GM13976 (cell line): Measurements from ENCODE around the gene KLHL29.

ENCODE experiments used
- DNase-seq: peaks from one replicate; pipeline ENCODE4 v3.0.0; 2012; ENCODE audit warnings: low spot score
- in situ Hi-C: fragments of 300-500 bp; cut with MboI; formaldehyde crosslinking; loops from one replicate; pipeline ENCODE4 v1.12.0; 2022; ENCODE audit warnings: low sequenced_read_pairs, mixed read lengths, inconsistent platforms; ENCODE audit not compliant: unreplicated experiment
- TF ChIP-seq, protein P1 (sequence below): IDR thresholded peaks from 2 replicates; pipeline ENCODE4 v1.5.1; 2012; ENCODE audit warnings: borderline replicate concordance, mild to moderate bottlenecking; ENCODE audit not compliant: insufficient read depth; ENCODE audit errors: extremely low read depth, missing control alignments, control extremely low read depth

The KLHL29 gene

DNA sequence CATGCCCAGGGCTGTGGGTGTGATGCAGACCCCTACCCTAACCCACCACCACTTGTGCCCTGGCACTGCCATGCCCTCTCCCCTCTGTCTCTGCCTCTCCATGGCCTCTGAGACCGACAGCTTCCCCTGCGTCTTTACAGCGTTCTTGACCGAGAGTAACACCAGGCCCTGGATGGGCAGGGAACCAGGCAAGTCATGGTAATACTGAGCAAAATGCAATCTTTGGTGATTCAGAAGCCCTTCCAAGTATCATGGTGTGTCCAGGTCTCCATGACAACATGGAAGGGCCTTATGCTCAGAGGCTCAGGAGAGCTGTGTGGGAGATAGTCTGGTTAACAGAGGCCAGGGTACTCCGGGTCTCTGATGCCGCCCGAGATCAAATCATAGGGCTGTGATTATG is 176.1 kb downstream of the KLHL29 start:
- TF ChIP-seq, protein P1, sequence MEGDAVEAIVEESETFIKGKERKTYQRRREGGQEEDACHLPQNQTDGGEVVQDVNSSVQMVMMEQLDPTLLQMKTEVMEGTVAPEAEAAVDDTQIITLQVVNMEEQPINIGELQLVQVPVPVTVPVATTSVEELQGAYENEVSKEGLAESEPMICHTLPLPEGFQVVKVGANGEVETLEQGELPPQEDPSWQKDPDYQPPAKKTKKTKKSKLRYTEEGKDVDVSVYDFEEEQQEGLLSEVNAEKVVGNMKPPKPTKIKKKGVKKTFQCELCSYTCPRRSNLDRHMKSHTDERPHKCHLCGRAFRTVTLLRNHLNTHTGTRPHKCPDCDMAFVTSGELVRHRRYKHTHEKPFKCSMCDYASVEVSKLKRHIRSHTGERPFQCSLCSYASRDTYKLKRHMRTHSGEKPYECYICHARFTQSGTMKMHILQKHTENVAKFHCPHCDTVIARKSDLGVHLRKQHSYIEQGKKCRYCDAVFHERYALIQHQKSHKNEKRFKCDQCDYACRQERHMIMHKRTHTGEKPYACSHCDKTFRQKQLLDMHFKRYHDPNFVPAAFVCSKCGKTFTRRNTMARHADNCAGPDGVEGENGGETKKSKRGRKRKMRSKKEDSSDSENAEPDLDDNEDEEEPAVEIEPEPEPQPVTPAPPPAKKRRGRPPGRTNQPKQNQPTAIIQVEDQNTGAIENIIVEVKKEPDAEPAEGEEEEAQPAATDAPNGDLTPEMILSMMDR: no peak
- no peak for DNase-seq
- in situ Hi-C loops: no loop called here

DNA sequence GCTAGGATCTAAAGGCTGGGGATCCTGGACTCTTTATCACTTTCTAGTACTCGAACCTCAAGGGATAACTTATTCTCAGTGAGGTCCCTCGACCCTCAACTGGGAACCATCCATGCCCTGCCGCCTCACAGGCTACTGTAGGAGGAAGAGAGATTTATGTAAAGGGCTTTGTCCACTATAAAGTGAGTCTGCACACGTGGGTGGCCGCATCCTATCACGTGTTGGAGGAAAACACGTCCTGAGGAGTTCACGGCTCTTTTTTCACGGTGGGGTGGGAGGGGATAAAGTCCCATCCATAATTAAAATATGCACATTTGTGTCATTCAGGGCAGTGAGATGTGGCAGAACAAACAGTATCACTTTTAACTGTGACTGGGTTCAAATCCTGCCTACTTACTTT is 176.6 kb downstream of the KLHL29 start:
- in situ Hi-C loops: no loop called here
- no peak for DNase-seq
- TF ChIP-seq, protein P1: no peak

DNA sequence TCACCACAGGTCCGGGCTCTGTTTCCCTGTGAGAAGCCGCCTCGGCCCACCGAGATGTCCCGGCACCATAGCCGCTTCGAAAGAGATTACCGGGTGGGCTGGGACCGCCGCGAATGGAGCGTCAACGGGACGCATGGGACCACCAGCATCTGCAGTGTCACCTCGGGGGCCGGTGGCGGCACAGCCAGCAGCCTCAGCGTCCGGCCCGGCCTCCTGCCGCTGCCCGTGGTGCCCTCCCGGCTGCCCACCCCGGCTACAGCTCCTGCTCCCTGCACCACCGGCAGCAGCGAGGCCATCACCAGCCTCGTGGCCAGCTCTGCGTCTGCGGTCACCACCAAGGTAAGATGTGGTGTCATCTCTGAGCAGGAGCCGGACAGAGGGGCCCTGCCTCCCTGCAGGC is 177.2 kb downstream of the KLHL29 start:
- TF ChIP-seq, protein P1: no peak
- no peak for DNase-seq
- in situ Hi-C loops: no loop called here

DNA sequence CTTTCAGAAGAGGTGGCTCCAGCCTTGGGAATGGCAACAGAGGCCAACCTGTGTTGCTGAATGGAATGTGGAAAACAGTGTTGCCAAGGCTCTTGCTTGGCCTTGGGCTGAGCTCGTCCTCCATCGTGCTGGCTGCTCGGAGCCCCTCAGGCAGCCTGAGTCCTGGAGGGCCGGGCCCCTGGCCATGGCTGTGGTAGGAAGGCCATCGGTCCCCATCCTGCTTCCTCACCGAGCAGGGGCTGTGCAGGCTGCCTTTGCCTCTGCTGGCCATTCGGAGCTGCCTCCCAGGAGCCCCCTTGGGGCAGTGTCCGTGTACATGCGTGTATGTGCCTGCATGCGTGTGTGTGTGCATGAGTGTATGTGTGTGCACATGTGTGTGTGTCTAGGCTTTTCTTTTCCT is 178.2 kb downstream of the KLHL29 start:
- TF ChIP-seq, protein P1: no peak
- no peak for DNase-seq
- in situ Hi-C loops: no loop called here

DNA sequence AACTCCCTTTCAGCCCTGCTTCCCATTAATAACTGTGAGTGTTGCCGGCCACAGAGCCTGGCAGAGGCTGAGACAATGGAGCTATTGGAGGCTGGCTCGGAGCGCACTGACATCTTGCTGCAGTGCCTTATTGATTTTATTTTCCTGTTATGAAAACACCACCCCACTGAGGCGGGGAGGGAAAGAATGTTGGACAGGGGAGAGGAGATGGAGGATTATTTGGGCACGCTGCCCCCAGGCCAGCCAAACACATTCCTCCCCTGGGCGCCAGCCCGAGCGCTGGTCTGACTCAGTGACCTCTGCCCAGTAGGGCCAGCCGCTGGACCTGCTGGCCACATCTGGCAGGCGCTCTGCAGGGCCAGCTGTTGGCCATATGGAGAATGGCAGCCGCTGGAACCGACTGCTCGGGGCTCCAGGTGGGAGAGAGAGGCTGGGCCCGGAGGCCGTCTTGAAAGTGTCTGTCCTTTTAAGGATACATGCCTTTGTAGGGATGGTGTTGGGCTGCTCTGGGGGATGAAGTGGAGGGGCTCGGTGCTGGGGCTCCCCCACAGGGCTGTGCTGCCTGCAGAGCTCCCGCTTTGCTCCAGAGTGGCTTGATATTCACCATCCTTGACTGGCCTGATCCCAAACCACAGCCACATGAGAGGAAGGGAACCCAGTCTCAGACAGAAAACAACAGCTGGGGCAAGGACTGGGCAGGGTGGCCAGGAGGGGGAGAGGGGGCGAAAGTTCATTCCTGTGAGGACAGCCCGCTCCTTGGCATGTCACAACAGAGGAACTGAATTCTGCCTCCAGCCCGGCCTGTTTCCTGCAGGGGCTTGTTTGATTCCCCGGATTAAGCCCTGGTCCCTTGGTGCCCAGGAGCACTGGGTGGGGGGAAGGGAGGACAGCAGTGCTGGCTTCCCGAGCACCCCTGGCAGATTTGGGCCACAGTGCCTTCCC is 179.0 kb downstream of the KLHL29 start:
- no peak for DNase-seq
- in situ Hi-C loops: no loop called here
- TF ChIP-seq, protein P1: no peak

DNA sequence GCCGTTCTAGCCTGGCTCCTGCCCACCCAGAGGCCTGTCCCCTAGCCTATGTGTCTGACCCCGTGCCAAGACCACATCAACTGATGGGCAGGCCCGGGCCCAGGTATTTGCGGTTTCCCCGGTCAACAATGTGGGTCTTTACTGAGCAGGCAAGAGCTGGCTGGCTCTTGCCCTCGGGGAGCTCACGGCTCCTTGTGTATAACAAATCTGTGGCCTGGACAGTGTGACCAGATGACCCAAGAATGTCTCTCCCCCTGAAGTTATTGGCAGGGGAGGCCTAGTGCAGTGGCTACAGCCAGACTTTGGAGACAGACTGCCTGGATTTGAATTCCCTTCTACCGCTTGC is 179.6 kb downstream of the KLHL29 start:
- no peak for DNase-seq
- in situ Hi-C loops: no loop called here

More for the DNA sequence above, 179.6 kb downstream of the KLHL29 start:
- TF ChIP-seq, protein P1: no peak
